SKM-1 (cell line): Measurements from ENCODE around the gene ZC3HAV1L.
"Not testable (repeated sequence)": the region's sequence is repeated elsewhere in the genome, so short reads cannot be mapped to it uniquely, and the experiment has no call there.

ENCODE experiments used
- DNase-seq: peaks from one replicate; lab custom pipeline; 2025; ENCODE audit not compliant: unreplicated experiment; lab: John Stamatoyannopoulos, UW

Gene ZC3HAV1L

DNA sequence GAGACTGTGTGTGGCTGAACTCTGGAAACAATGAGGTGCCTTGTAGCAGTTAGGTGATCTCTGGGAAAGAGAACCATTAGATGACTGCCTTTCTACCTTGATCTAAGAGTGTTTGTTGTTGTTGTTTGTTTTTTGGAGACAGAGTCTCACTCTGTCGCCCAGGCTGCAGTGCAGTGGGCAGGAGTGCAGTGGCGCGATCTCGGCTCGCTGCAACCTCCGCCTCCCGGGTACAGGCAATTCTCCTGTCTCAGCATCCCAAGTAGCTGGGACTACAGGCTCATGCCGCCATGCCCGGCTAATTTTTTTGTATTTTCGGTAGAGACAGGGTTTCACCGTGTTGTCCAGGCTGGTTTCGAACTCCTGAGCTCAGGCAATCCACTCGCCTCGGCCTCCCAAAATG is 18.8 kb upstream of the ZC3HAV1L start:
- not testable (repeated sequence) for DNase-seq

DNA sequence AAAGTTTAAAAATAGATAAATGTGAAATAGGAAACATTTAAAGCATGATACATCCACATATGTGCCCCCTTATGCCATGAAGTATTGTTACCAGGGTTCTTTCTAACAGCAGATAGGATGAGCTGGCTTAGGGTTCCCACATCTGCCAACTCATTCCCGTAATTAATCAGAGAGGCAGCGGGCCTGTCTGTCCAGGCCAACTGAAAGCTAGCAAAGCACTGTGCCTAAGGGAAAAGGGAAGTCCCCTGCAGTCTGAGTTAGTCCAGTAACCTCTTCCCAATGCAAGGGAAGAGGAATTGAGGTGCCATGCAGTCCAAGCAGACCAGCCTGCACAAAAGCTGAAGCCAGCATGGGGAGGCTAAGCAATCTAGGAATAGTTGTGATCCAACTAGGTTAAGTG is 18.3 kb upstream of the ZC3HAV1L start:
- no peak for DNase-seq

DNA sequence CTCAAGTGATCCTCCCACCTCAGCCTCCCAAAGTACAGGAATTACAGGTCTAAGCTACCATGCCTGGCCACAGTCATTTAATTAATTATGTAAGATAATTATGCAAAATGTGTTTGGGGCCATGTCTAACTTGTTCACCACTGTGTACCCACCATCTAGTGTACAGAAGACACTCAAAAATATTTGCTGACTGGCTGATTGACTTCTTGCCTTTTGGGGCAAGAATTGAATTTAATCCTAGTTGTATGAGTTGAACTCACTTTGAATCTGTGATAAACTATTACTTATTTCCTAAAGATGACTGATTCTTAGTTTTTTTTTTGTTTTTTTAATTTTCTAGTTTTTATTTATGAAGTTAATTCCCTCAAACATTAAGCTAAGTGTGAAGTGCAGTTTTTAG is 15.8 kb upstream of the ZC3HAV1L start:
- DNase-seq = no peak

DNA sequence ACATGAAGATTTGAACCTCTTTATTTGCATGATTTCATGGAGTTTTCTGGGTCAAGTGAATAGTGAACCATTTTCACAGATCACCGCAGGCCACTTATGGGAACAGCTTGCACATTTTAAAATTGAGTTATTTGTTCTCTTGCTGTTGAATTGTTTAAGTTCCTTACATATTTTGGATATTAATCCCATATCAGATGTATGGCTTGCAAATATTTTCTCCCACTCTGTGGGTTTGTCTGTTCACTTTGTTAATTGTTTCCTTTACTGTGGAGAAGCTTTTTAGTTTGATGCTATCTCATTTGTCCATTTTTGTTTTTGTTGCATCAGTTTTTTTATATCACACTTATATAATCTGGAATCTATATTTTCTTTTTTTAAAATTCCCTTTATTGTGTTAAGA is 14.1 kb upstream of the ZC3HAV1L start:
- no peak for DNase-seq

DNA sequence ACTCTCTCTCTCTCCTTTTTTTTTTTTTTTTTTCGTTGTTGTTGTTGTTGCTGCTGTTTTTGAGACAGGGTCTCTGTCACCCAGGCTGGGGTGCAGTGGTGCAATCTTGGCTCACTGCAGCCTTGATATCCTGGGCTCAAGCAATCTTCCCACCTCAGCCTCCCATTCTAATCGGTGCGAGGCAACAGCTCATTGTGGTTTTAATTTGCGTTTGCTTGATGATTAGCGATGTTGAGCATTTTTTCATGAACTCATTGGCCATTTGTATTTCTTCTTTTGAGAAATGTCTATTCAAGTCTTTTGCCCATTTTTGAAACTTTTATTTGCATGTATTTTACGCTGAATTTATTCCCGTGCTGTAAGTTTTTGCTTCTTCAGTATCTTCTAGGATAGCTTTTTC is 13.3 kb upstream of the ZC3HAV1L start:
- DNase-seq = no peak

DNA sequence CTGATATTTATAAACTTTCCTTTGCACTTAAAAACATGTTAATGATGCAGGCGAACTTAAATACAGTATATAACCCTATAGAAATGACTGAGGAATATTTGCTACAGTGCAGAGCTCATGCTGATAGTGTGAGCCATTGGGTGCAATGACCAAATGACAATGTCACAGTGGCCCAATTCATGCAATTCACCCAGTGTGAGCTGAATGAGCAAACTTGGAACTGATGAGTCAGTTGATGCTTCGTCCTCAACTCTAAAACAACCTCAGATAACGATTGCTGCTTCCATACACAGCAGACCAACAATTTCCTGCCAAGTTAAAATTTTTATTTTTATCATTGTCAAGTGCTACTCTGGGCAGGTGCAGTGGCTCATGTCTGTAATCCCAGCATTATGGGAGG is 12.1 kb upstream of the ZC3HAV1L start:
- DNase-seq = no peak

DNA sequence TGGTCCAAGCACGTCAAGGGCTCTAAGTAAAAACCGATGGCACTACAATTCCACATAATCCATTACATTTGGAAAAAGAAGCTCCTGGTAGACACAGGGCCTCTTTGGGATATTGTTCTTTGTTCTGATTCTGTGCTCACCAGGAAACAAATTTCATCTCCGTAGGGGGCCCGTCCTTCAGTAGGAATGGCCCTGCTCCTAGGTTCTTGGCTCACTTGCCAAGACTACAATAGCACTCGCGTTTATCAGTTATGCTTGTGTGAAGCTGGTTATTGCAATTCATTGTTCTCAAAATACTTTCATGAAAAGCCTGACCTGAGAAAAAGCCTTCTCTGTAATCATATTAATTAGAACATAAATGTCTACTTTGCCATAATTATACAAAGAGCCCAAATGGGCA is 10.3 kb upstream of the ZC3HAV1L start:
- no peak for DNase-seq

DNA sequence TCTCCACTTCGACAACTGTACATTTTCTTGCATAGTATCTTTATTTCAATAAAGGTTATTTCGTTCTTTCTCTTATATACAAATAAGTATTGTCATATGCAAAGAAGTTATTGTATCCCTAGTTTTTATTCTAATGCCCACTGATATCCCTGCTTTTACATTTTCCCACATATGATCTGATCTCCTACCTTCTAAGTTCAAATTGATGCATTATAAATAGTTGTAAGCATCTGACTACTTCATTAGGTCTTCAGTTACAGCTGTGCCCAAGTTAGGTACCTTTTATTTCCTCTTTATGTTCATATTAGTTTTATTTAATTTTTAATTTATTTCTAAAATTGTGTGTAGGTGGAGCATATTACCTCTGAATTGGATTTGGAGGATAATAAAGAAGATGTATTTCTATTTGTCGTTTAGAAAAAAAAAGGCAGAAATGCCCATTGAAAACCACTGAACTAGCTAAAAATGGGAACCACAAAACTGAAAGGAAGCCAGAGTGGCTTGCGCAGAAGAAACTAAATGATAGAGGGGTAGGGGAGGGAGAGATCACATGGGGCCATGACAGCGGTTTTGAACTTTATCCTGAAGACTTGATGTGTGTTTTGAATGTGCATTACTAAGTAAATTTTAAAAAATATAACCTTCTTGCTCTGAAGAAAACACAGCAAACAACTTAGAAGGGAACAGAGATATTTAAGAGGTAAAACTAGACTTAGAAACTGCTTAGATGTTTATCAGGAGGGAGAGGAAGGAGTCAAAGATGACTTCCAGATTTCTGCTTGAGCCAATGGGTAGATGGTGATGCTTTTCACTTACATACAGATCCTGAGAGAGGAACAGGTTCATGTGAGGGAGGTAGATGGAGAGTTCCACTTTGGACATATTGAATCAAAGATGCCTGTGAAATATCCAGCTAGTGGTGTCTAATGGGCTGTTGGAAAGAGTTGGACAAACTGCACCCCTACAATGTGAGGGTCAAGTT is 9.3 kb upstream of the ZC3HAV1L start:
- DNase-seq = no peak

DNA sequence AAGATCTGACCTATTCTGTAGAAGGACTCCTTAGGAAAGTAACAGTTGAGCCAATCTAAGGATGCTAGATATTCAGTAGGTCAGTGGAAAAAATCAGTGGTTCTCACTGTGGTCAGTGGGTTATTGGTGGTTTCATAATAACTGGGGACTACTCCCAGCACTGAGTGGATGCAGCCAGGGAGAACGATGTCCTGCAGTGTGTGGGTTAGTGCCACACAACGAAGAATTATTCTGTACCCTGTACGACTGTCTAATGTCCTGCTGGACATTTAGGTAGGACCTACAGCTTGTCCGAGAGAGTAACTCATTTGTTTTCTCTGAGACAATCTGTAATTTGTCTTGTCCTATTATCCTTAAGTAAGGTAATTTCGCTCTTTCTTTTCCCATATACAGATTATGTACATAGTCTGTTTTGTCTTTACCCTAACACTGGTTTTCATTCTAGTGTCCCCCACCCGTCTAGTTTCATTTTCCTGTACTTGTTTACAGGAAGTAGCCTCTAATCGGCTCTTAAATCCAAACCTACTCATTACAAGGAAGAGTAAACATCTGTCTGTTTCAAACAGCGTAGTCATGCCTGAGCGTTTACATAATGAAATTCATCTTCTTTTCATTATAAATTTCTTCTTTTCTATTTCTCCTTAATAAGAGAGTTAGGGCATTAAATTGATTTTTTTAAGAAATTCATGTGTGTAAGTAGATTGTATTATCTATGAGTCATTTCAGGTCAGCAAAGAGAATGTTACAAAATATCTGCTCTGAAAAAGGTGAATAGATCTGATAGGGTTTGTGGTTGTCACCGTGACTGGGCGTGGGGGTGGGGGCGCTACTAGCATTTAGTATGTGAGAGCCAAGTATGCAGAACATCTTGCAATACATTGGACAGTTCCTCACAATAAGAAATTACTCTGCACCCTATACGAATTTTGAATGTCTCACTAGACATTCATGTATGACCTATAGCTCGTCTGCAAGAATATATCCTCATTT is 8.3 kb upstream of the ZC3HAV1L start:
- no peak for DNase-seq

DNA sequence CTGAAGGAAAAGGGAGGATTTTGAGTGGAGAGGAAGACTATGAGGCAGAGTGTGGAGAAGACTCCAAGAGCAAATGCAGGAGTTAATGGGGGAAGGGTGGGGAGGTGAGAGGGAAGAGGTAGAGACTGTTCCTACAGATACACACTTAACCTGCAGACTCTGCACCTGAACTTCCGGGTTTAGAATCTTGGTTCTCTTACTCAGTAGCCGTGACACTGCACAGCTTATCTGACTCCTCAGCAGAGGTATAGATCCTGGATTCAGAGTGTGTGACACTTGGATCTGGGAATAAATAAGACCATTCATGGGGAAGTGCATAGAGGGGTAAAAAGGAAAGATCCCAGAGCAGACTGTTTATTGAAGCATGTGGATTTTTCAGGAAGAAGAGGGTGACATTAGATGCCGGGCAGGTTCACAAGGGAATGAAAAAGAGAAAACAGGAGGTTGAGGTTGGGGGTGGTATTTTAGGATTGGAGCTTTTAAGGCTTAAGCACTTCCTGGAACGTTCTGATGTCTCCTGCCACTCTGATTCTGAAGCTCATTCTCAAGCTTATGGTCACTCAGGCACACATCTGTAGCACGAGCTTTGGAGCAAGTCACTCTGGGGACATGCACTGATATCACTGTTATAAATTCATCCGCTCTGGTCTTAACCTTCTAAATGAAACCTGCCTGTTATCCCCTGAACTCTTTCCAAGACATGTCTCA is 5.7 kb upstream of the ZC3HAV1L start:
- no peak for DNase-seq

DNA sequence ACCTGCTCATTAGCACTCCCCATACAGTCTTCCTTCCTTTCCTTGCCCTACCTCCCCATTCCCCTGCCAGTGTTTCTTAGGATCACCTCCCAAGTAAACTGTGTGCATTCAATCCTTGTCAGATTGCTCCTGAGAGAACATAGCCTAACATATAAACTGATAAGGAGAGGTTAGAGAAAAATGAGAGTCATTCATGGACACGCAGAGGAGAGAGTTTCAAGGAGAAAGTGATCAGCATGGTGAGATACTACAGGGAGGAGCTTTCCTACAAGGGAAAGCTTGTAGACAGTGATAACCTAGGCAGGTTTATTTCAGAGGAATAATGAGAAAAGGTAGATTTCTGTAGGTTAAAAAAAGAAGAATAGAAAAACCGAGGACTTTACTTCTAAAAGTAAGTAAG is 2.8 kb upstream of the ZC3HAV1L start:
- no peak for DNase-seq

DNA sequence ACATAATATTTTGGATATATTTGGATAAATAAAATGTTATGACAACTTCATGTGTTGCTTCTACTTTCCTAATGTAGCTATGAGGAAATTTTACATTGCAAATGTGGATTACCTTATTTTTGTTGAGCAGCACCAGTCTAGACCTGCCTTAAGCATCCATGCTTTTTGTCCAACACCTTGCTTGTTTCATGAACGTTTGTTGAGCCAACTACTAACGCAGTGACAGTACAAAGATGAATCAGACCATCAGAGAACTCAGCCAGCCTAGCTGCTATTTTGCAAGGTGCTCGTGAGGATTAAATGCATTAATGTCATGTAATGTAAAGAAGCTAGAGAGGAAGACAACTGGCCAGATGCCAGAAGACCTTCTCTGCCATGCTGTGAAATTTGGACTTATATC is 1.1 kb upstream of the ZC3HAV1L start:
- no peak for DNase-seq

DNA sequence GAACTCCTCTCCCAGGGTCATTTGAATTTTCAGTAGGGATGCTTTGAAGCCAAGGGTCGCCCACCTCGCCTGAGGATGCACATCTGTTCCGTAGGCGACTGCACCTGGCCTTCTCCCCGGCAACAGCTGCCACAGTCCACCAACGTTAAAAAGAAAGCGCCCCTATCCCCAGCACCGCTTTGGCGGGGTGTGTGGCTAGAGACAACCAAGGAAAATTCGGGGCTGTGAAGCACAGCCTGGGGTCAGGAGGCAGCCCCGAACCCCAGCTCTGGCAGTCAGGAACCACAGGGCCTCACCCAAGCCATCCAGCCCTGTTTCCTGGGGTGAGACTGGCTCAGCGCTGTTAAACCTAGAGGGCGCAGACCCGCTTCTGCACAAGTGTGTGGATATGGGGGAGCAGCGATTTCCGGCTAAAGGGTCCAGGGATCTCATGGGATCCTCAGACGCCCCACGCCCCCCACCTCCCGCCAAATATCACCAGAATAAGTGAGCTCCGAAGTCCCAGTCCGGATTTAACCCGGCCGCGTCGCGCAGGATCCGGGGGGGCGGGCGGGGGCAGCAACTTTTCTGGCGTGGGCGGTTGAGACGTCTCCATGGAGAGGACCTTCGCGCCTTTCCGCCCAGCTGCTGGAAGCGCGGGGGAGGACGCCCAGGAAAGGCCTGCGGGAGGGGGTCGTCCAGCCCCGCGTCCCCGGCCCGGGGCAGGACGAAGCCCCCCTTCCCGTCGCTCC is 822 bp downstream of the ZC3HAV1L start:
- no peak for DNase-seq

DNA sequence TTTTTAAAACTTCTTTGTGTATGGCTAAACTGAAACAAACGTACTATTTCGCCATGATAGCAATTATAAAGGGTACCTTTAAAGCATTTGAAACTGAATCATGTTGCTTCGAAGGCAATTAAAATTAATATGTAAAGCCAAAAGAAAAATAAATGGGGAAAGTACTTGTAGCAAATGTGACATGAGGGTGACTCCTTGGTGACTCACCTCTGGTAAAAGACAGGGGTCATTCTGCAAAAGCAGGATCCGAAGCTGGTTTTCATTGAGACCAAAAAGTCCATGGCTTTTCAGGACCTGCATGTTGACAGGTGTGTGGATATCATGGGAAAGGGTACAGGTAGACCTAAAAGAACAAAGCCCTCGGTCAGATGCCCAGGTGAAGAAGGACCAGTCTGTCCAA is 1.5 kb downstream of the ZC3HAV1L start:
- no peak for DNase-seq

DNA sequence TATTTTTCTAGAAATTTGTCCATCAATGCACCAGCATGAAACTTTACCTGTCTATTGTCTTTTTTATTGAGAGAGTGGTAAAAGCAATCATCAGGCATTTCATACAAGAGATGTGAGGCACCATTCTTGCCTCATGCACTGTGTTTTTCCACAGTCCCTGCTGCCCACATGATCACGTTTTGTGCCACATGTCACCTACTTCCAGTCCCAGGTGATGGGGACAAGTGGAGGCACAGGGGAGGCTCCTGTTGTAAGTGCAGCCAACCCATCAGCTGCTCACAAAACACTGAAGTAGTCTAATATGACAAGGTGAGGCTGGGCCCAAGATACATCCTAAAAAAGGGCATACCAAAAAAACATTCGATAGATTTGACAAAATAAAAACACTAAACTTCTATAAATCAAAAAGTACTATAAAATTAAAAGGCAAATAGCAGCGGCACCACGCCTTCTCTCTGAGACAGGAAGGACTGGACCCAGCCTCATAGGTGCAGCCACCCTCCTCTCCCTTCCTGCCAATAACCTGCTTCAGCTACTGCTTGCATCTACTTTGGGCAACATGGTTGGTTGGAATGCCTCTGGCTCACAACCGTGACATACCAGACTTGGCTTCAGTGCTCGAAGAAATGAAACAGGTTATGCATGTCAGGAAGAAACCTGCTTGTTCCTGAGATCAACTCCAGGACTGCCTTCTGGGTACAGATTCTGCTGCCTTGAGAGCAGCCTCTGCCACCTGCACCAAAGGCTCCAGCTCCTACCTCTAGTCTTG is 2.3 kb downstream of the ZC3HAV1L start:
- DNase-seq = no peak

DNA sequence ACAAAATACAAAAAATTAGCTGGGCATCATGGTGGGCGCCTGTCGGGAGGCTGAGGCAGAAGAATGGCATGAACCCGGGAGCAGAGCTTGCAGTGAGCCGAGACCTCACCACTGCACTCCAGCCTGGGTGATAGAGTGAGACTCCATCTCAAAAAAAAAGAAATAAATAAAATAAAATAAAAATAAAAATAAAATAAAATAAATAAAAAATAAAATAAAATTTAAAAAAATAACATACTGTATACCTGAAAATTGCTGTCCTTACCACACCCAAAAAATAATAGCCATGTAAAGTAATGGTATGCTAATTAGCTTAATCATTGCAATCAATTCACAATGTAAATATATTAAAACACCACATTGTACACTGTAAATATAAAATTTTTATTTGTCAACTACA is 3.4 kb downstream of the ZC3HAV1L start:
- DNase-seq = no peak

DNA sequence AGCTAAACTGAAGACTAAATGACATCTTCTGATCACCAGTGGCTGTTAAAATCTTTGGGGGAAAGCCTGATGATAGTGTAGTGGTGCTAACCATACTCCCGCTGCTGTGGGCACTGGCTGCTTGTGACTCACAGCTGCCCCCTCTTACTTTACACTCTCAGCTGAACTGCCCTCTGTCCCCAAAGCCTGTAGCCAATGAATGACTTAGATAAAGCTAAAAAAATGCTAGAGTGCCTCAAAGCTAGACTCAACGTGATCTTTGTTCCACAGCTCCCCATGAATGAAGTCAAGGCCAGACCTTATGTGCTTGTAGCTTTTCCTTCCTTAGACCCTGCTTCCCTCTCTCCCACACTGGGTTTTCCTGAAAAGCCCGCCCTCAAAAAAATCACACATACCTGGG is 6.5 kb downstream of the ZC3HAV1L start:
- DNase-seq = no peak

DNA sequence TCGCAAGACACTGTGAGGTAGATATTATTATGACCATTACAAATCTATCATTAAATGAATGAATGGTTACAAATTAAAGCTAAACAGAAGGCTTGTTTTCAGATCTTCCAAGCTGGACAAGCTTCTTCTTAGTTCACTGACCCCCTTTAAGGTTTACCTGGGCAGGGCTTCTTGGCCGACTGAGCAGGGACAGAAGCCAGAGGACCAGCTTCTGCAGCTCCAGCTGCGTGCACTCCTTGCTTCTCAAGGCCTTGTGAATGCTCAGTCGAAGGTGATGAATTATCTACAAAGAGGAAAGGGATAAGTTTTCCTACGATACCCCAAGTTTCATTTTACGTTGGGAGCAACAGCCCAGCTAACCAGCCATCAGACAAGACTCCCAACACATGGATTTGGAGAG is 9.3 kb downstream of the ZC3HAV1L start:
- DNase-seq = no peak

DNA sequence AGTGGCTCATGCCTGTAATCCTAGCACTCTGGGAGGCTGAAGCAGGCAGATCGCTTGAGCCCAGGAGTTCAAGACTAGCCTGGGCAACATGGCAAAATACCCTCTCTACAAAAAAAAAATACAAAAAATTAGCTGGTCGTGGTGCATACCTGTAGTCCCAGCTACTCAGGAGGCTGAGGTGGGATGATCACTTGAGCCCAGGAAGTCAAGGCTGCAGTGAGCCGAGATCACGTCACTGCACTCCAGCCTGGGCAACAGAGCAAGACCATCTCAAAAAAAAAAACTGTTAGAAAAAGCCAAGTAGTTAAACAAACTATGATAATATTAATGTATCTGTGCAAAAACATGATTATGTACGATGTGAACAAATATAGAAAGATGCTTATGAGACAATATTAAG is 10.0 kb downstream of the ZC3HAV1L start:
- not testable (repeated sequence) for DNase-seq

DNA sequence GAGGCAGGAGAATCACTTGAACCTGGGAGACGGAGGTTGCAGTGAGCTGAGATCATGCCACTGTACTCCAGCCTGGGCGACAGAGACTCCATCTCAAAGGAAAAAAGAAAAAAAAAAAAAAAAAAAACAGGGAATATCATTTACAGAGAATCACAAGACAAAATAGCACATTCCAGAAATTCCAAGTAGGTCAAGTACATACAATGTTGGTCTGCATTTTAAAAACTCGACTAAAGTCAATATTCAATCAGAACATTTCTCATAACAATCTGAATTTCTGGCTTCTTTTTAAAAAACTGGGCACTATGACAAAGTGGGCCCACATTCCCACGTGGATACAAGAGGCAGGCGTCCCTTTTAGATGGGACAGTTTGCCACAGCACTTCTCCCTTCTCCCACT is 12.8 kb downstream of the ZC3HAV1L start:
- no peak for DNase-seq
